ENCODE measurements around the gene CDKL5.

CDKL5 gene

GRCh38 chrX:18457000-18457399 lies 31.6 kb downstream of the CDKL5 start:
- Histone ChIP-seq H3K27ac (replicated peaks) (no peak overlapping the region), H3K27me3 (ENCODE audit: insufficient read depth, poor library complexity, severe bottlenecking) (no peaks in the 10 kb centered on the region), H3K4me3 (replicated peaks; ENCODE audit: insufficient read depth, low read length) (no peak overlapping the region)
- DNase-seq (ENCODE audit: low read depth in 1 of 2, low spot score in 1 of 2) = no peak
- TF ChIP-seq GABPA (IDR thresholded peaks at IDR 0.05; ENCODE audit: low read depth) = no peak
- no peak for TF ChIP-seq CTCF (IDR thresholded peaks at IDR 0.05; ENCODE audit: insufficient read depth, low read length)
- no peak for TF ChIP-seq POLR2AphosphoS5 (IDR thresholded peaks at IDR 0.05; ENCODE audit: low read depth)
- TF ChIP-seq REST (IDR thresholded peaks at IDR 0.05; ENCODE audit: insufficient replicate concordance, low read depth) = no peak
- TF ChIP-seq SPI1 (IDR thresholded peaks at IDR 0.05; ENCODE audit: borderline replicate concordance, low read depth) = no peak

GRCh38 chrX:18461431-18461830 lies 36.0 kb downstream of the CDKL5 start:
- no peak for DNase-seq (ENCODE audit: low read depth in 1 of 2, low spot score in 1 of 2)
- Histone ChIP-seq H3K27me3 (ENCODE audit: insufficient read depth, poor library complexity, severe bottlenecking) (no peaks in the 10 kb centered on the region), H3K27ac (replicated peaks) (no peak overlapping the region), H3K4me3 (replicated peaks; ENCODE audit: insufficient read depth, low read length) (no peak overlapping the region)
- TF ChIP-seq GABPA (IDR thresholded peaks at IDR 0.05; ENCODE audit: low read depth) (no peak), POLR2AphosphoS5 (IDR thresholded peaks at IDR 0.05; ENCODE audit: low read depth) (no peak), CTCF (IDR thresholded peaks at IDR 0.05; ENCODE audit: insufficient read depth, low read length) (no peak)

GRCh38 chrX:18464499-18464898 lies 39.1 kb downstream of the CDKL5 start:
- Histone ChIP-seq H3K27ac (replicated peaks) (no peak overlapping the region), H3K4me3 (replicated peaks; ENCODE audit: insufficient read depth, low read length) (no peak overlapping the region), H3K27me3 (ENCODE audit: insufficient read depth, poor library complexity, severe bottlenecking) (no peaks in the 10 kb centered on the region)
- DNase-seq (ENCODE audit: low read depth in 1 of 2, low spot score in 1 of 2) = no peak
- TF ChIP-seq GABPA (IDR thresholded peaks at IDR 0.05; ENCODE audit: low read depth) (no peak), SPI1 (IDR thresholded peaks at IDR 0.05; ENCODE audit: borderline replicate concordance, low read depth) (no peak), POLR2AphosphoS5 (IDR thresholded peaks at IDR 0.05; ENCODE audit: low read depth) (no peak), CTCF (IDR thresholded peaks at IDR 0.05; ENCODE audit: insufficient read depth, low read length) (no peak), REST (IDR thresholded peaks at IDR 0.05; ENCODE audit: insufficient replicate concordance, low read depth) (no peak)

- H3K27ac ChIP-seq (replicated peaks) = no peak overlapping the region
- H3K27me3 ChIP-seq (ENCODE audit: insufficient read depth, poor library complexity, severe bottlenecking) = no peaks in the 10 kb centered on the region
- no peak for DNase-seq (ENCODE audit: low read depth in 1 of 2, low spot score in 1 of 2)
- TF ChIP-seq POLR2AphosphoS5 (IDR thresholded peaks at IDR 0.05; ENCODE audit: low read depth) (no peak), REST (IDR thresholded peaks at IDR 0.05; ENCODE audit: insufficient replicate concordance, low read depth) (no peak), CTCF (IDR thresholded peaks at IDR 0.05; ENCODE audit: insufficient read depth, low read length) (no peak), SPI1 (IDR thresholded peaks at IDR 0.05; ENCODE audit: borderline replicate concordance, low read depth) (no peak)
- no peak overlapping the region for H3K4me3 ChIP-seq (replicated peaks; ENCODE audit: insufficient read depth, low read length)
Measured at GRCh38 chrX:18465051-18465450, 39.6 kb downstream of the CDKL5 start.
